ENCODE results near the gene PTPRK.

DNA sequence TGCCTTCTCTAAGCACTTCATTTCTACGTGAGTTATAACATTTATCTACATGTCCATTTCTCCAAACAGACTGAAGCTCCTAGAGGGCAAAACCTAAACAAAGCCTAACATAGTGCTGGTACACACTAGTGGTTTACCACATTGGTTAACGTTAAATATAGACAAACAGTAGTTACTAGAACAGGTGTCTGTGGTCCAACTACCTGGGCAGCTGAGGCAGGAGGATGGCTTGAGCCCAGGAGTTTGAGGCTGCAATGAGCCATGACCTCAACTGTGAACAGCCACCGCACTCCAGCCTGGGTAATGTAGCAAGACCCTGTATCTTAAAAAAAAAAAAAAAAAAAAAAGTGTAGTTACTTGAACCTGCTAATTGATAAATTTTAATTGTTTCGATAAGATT is 26.5 kb downstream of the PTPRK start:
- TF ChIP-seq, protein P1, sequence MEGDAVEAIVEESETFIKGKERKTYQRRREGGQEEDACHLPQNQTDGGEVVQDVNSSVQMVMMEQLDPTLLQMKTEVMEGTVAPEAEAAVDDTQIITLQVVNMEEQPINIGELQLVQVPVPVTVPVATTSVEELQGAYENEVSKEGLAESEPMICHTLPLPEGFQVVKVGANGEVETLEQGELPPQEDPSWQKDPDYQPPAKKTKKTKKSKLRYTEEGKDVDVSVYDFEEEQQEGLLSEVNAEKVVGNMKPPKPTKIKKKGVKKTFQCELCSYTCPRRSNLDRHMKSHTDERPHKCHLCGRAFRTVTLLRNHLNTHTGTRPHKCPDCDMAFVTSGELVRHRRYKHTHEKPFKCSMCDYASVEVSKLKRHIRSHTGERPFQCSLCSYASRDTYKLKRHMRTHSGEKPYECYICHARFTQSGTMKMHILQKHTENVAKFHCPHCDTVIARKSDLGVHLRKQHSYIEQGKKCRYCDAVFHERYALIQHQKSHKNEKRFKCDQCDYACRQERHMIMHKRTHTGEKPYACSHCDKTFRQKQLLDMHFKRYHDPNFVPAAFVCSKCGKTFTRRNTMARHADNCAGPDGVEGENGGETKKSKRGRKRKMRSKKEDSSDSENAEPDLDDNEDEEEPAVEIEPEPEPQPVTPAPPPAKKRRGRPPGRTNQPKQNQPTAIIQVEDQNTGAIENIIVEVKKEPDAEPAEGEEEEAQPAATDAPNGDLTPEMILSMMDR (IDR thresholded peaks at IDR 0.05; ENCODE audit: low read length), result no peak
- no peak for TF ChIP-seq EZH2 (IDR thresholded peaks at IDR 0.05; ENCODE audit: borderline replicate concordance, low read length)
